K562 (cell line): Measurements from ENCODE around the gene UBR1. TPM values are rescaled to one million over a fixed set of nuclear protein-coding genes. Genes with fewer than 3 reads are reported as not detected.
A peak's percentile ranks its signal among the peaks of the same experiment; 100 is the strongest.

Source experiments
- ATAC-seq: fragments of 200-7000 bp; cut with Tn5 transposase; 3 replicates; pipeline ENCODE4 v1.9.1; 2020; ENCODE audit warnings: moderate library complexity
- BruUV-seq: library from RNA; stranded (reverse); fragments of 400-500 nt; replicated peaks from 2 replicates; lab custom pipeline; 2021; lab: Mats Ljungman, UMichigan
- CTCF ChIA-PET: fragments of 300-600 bp; formaldehyde crosslinking; extraction: SDS; loops from one replicate; lab custom pipeline; 2021; ENCODE audit warnings: low intra/inter-chr PET ratio; lab: Yijun Ruan, JAX
- POLR2A ChIA-PET: fragments of 300-600, 350-650 bp; sonication (Branson Sonifier 250); formaldehyde crosslinking; extraction: SDS; loops from one replicate; lab custom pipeline; 2021; ENCODE audit warnings: antibody characterized with exemption, inconsistent platforms; lab: Yijun Ruan, JAX
- DNase-seq, 4 experiments: peaks; one replicate each; pipeline versions ENCODE4 v3.0.0 to v3.0.0-alpha.2; 2011 to 2018; ENCODE audit warnings: low spot score in 3 of 4, mixed read lengths in 3 of 4; ENCODE audit errors: extremely low read depth in 1 of 4
- FAIRE-seq: peaks from 2 replicates; lab custom pipeline; 2011; peaks lifted over from hg19 to GRCh38; lab: Jason Lieb, UNC
- H2AFZ ChIP-seq: 2 replicates; pipeline ENCODE4 v1.6.0; 2011; ENCODE audit warnings: low read depth, low read length, control low read depth, inconsistent platforms
- H3K27ac ChIP-seq: fragments of 200-600 bp; 3 replicates; pipeline ENCODE4 v1.8.0; 2011; ENCODE audit warnings: low read depth, mild to moderate bottlenecking, control low read depth, inconsistent platforms, low read length, moderate library complexity, mixed read lengths; ENCODE audit errors: extremely low read depth
- H3K27me3 ChIP-seq, 2 experiments: fragments of 300-600 bp in 1 of 2; 2 replicates in 1 of 2; 3 replicates in 1 of 2; pipeline versions ENCODE4 v1.6.0 to v1.8.0; 2011; ENCODE audit warnings: inconsistent platforms in 2 of 2, low read length in 2 of 2, mild to moderate bottlenecking in 1 of 2, mixed read lengths in 1 of 2, moderate library complexity in 1 of 2; ENCODE audit not compliant: control insufficient read depth in 2 of 2, insufficient read depth in 2 of 2
- H3K36me3 ChIP-seq: fragments of 300-600 bp; 3 replicates; pipeline ENCODE4 v1.8.0; 2011; ENCODE audit warnings: mild to moderate bottlenecking, low read length, inconsistent platforms; ENCODE audit not compliant: control insufficient read depth, insufficient read depth
- H3K4me1 ChIP-seq, 2 experiments: fragments of 200-600 bp in 1 of 2; replicated peaks in 1 of 2; 2 replicates in 1 of 2; 3 replicates in 1 of 2; pipeline versions ENCODE4 v1.5.1 to v1.8.0; 2011; ENCODE audit warnings: inconsistent platforms in 2 of 2, low read length in 2 of 2, mild to moderate bottlenecking in 1 of 2, mixed read lengths in 1 of 2, moderate library complexity in 1 of 2; ENCODE audit not compliant: control insufficient read depth in 2 of 2, insufficient read depth in 2 of 2
- H3K4me2 ChIP-seq: 2 replicates; pipeline ENCODE4 v1.6.1; 2011; ENCODE audit warnings: low read length, control low read depth, inconsistent platforms, mixed read lengths; ENCODE audit not compliant: insufficient read depth
- H3K4me3 ChIP-seq: fragments of 200-600 bp; sonication (generic), shearing (Covaris generic); 2 replicates; pipeline ENCODE4 v1.5.1; 2016; ENCODE audit warnings: control low read depth, inconsistent platforms
- H3K79me2 ChIP-seq: fragments of 200-600 bp; 3 replicates; pipeline ENCODE4 v1.8.0; 2011; ENCODE audit warnings: low read length, inconsistent platforms; ENCODE audit not compliant: control insufficient read depth, insufficient read depth
- H3K9ac ChIP-seq, 2 experiments: 2 replicates each; pipeline versions ENCODE4 v1.6.0 to v1.6.1; 2011; ENCODE audit warnings: low read depth in 2 of 2, low read length in 2 of 2, control low read depth in 1 of 2, inconsistent platforms in 1 of 2, mild to moderate bottlenecking in 1 of 2, mixed read lengths in 1 of 2; ENCODE audit not compliant: insufficient read depth in 1 of 2
- H3K9me1 ChIP-seq: one replicate; pipeline ENCODE4 v1.6.0; 2011; ENCODE audit warnings: inconsistent platforms, mild to moderate bottlenecking, low read length, moderate library complexity; ENCODE audit not compliant: control insufficient read depth, insufficient read depth
- H3K9me3 ChIP-seq: replicated peaks from 2 replicates; pipeline ENCODE4 v1.5.1; 2011; ENCODE audit warnings: low read depth, low read length, inconsistent platforms; ENCODE audit not compliant: control insufficient read depth, insufficient read depth
- H4K20me1 ChIP-seq: replicated peaks from 2 replicates; pipeline ENCODE4 v1.6.1; 2011; ENCODE audit warnings: low read length, inconsistent platforms, mixed read lengths; ENCODE audit not compliant: control insufficient read depth, insufficient read depth
- BRD9 ChIP-seq: fragments of 450-650 bp; IDR thresholded peaks from 2 replicates; pipeline ENCODE4 v1.6.1; 2018; ENCODE audit warnings: low read depth; ENCODE audit not compliant: partially characterized antibody
- HMBOX1 ChIP-seq: sonication (generic); IDR thresholded peaks from 2 replicates; pipeline ENCODE4 v1.6.1; 2016
- KDM1A ChIP-seq, 2 experiments: fragments of 450-650 bp; IDR thresholded peaks; 2 replicates each; pipeline ENCODE4 v1.6.1; 2016; ENCODE audit warnings: mild to moderate bottlenecking in 2 of 2
- NBN ChIP-seq: fragments of 450-650 bp; IDR thresholded peaks from 2 replicates; pipeline ENCODE4 v1.6.1; 2016; ENCODE audit warnings: low read depth, mild to moderate bottlenecking
- SUPT5H ChIP-seq: fragments of 450-650 bp; IDR thresholded peaks from 2 replicates; pipeline ENCODE4 v1.6.1; 2016
- ZEB2 ChIP-seq: fragments of 450-650 bp; IDR thresholded peaks from 2 replicates; pipeline ENCODE4 v1.6.1; 2016
- WGBS: fragments of 100-300 bp; shearing (Covaris generic); methylation state at CpG from one replicate; pipeline ENCODE4 v1.1.6; 2016; ENCODE audit warnings: low coverage, mixed read lengths; ENCODE audit not compliant: insufficient coverage; ENCODE audit errors: missing lambda C conversion rate; 5-methylcytosine and 5-hydroxymethylcytosine counted together
- in situ Hi-C: fragments of 300-500 bp; cut with MboI; formaldehyde crosslinking; loops from 4 replicates; pipeline ENCODE4 v1.15.0; 2018; ENCODE audit warnings: inconsistent platforms, mixed read lengths
- intact Hi-C: fragments of 100-400 bp; cut with micrococcal nuclease; formaldehyde crosslinking; loops from 2 replicates; pipeline ENCODE4 v1.14.2; 2022
- polyA plus RNA-seq, 8 experiments: library from polyadenylated mRNA; depleted of rRNA in 4 of 8; stranded (reverse) in 5 of 8; unstranded in 3 of 8; fragments of >200 nt; fragmentation: Nextera tagmentation in 2 of 8; fragmentation: Illumina TruSeq in 1 of 8; extraction: Ambion mirVana in 2 of 8; extraction: Trizol in 1 of 8; gene quantifications; 2 replicates each; pipeline versions ENCODE4 v1.2.1 to v1.2.3, GENCODE V29; 2011 to 2014; ENCODE audit warnings: inconsistent platforms in 1 of 8, missing spikeins in 1 of 8
- total RNA-seq, 7 experiments: library from RNA; depleted of rRNA in 6 of 7; stranded (reverse); fragments of >200 nt in 6 of 7; fragmentation: Illumina TruSeq in 2 of 7; extraction: Trizol in 2 of 7; gene quantifications; 2 replicates each; pipeline versions ENCODE4 v1.2.1 to v1.2.3, GENCODE V29; 2011 to 2021; ENCODE audit warnings: low replicate concordance in 1 of 7
- TF ChIP-seq, protein P1 (sequence below): sonication (generic); formaldehyde crosslinking; IDR thresholded peaks from 2 replicates; pipeline ENCODE4 v1.8.1; 2023; ENCODE audit warnings: missing genetic modification reagents, mild to moderate bottlenecking, borderline replicate concordance
- TF ChIP-seq, protein P2 (sequence below): fragments of 450-650 bp; IDR thresholded peaks from 2 replicates; pipeline ENCODE4 v1.6.1; 2016; ENCODE audit warnings: borderline replicate concordance
- TF ChIP-seq, protein P3 (sequence below), 2 experiments: fragments of 450-650 bp; IDR thresholded peaks; 2 replicates each; pipeline ENCODE4 v1.6.1; 2018; ENCODE audit warnings: mild to moderate bottlenecking in 2 of 2, low read depth in 1 of 2; ENCODE audit not compliant: partially characterized antibody in 2 of 2

Gene UBR1
- total and polyA plus RNA-seq, 9 of the 15 experiments (the other 6 are each of a cell fraction or from before 2014, with no cell fraction given): 5.8 to 30.7 (median 15.3) TPM

- FAIRE-seq (peak; percentile 83), ATAC-seq (peak; percentile 23), DNase-seq (peak in 2 of 4 experiments; percentile 22 to 52)
- Histone ChIP-seq H3K79me2 (peaks cover 18% of the 10 kb centered on the region; the same call in 2 of the 3 replicates), H3K9ac (peak overlapping the region; percentile 77 to 94), H3K27ac (peak overlapping the region; percentile 74), H3K4me2 (peak overlapping the region; percentile 92), H3K9me1 (no peaks in the 10 kb centered on the region), H2AFZ (peak overlapping the region; percentile 97), H3K36me3 (peaks cover 21% of the 10 kb centered on the region; the same call in 2 of the 3 replicates), H3K27me3 (no peaks in the 10 kb centered on the region), H3K4me1 (peaks cover 0 to 14% of the 10 kb centered on the region in 2 experiments; a peak in 3 of 5 replicates), H3K4me3 (peak overlapping the region; percentile 62), H3K9me3 (0 out of 2 replicates have a peak, but pooled peaks cover 3% of the 10 kb centered on the region), H4K20me1 (no peaks in the 10 kb centered on the region)
- in situ Hi-C loops: no loop called here
- BruUV-seq: TSS peak; percentile 87
- 8% methylated on average over 20 of the region's 20 CpGs for WGBS
- POLR2A ChIA-PET: interaction anchor here (0.7 to 1.0 kb wide), 3 partner anchors 10 to 204 kb away, joined by 3 read pairs; no protein-coding TSS in a partner anchor
- intact Hi-C loops: no loop called here
- CTCF ChIA-PET: no interaction called here
- TF ChIP-seq KDM1A (IDR thresholded peaks at IDR 0.05) (peak in 1 of 2 experiments; percentile 40; a peak in 2 of 4 replicates), ZEB2 (0 out of 2 replicates have a peak, but pooled peaks have one; percentile 51), SUPT5H (no peak), BRD9 (peak; percentile 63), NBN (peak; percentile 71; the same call in 1 of the 2 replicates), HMBOX1 (no peak)
- TF ChIP-seq, protein P1, sequence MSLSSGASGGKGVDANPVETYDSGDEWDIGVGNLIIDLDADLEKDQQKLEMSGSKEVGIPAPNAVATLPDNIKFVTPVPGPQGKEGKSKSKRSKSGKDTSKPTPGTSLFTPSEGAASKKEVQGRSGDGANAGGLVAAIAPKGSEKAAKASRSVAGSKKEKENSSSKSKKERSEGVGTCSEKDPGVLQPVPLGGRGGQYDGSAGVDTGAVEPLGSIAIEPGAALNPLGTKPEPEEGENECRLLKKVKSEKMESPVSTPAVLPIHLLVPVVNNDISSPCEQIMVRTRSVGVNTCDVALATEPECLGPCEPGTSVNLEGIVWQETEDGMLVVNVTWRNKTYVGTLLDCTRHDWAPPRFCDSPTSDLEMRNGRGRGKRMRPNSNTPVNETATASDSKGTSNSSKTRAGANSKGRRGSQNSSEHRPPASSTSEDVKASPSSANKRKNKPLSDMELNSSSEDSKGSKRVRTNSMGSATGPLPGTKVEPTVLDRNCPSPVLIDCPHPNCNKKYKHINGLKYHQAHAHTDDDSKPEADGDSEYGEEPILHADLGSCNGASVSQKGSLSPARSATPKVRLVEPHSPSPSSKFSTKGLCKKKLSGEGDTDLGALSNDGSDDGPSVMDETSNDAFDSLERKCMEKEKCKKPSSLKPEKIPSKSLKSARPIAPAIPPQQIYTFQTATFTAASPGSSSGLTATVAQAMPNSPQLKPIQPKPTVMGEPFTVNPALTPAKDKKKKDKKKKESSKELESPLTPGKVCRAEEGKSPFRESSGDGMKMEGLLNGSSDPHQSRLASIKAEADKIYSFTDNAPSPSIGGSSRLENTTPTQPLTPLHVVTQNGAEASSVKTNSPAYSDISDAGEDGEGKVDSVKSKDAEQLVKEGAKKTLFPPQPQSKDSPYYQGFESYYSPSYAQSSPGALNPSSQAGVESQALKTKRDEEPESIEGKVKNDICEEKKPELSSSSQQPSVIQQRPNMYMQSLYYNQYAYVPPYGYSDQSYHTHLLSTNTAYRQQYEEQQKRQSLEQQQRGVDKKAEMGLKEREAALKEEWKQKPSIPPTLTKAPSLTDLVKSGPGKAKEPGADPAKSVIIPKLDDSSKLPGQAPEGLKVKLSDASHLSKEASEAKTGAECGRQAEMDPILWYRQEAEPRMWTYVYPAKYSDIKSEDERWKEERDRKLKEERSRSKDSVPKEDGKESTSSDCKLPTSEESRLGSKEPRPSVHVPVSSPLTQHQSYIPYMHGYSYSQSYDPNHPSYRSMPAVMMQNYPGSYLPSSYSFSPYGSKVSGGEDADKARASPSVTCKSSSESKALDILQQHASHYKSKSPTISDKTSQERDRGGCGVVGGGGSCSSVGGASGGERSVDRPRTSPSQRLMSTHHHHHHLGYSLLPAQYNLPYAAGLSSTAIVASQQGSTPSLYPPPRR (CRISPR knock-in tag): 0 out of 2 replicates have a peak, but pooled peaks have one; percentile 10
- TF ChIP-seq, protein P2, sequence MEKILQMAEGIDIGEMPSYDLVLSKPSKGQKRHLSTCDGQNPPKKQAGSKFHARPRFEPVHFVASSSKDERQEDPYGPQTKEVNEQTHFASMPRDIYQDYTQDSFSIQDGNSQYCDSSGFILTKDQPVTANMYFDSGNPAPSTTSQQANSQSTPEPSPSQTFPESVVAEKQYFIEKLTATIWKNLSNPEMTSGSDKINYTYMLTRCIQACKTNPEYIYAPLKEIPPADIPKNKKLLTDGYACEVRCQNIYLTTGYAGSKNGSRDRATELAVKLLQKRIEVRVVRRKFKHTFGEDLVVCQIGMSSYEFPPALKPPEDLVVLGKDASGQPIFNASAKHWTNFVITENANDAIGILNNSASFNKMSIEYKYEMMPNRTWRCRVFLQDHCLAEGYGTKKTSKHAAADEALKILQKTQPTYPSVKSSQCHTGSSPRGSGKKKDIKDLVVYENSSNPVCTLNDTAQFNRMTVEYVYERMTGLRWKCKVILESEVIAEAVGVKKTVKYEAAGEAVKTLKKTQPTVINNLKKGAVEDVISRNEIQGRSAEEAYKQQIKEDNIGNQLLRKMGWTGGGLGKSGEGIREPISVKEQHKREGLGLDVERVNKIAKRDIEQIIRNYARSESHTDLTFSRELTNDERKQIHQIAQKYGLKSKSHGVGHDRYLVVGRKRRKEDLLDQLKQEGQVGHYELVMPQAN: 0 out of 2 replicates have a peak, but pooled peaks have one; percentile 45
- TF ChIP-seq, protein P3, sequence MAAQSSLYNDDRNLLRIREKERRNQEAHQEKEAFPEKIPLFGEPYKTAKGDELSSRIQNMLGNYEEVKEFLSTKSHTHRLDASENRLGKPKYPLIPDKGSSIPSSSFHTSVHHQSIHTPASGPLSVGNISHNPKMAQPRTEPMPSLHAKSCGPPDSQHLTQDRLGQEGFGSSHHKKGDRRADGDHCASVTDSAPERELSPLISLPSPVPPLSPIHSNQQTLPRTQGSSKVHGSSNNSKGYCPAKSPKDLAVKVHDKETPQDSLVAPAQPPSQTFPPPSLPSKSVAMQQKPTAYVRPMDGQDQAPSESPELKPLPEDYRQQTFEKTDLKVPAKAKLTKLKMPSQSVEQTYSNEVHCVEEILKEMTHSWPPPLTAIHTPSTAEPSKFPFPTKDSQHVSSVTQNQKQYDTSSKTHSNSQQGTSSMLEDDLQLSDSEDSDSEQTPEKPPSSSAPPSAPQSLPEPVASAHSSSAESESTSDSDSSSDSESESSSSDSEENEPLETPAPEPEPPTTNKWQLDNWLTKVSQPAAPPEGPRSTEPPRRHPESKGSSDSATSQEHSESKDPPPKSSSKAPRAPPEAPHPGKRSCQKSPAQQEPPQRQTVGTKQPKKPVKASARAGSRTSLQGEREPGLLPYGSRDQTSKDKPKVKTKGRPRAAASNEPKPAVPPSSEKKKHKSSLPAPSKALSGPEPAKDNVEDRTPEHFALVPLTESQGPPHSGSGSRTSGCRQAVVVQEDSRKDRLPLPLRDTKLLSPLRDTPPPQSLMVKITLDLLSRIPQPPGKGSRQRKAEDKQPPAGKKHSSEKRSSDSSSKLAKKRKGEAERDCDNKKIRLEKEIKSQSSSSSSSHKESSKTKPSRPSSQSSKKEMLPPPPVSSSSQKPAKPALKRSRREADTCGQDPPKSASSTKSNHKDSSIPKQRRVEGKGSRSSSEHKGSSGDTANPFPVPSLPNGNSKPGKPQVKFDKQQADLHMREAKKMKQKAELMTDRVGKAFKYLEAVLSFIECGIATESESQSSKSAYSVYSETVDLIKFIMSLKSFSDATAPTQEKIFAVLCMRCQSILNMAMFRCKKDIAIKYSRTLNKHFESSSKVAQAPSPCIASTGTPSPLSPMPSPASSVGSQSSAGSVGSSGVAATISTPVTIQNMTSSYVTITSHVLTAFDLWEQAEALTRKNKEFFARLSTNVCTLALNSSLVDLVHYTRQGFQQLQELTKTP (IDR thresholded peaks at IDR 0.05; ENCODE audit: low read depth in 1 of 2, partially characterized antibody in 2 of 2): peak; percentile 30 to 39
Observed at GRCh38 chr15:43132830-43133429, 27.1 kb upstream of the UBR1 start.
